ENCODE measurements around the gene NDUFS5.
"Not testable (repeated sequence)": the region's sequence is repeated elsewhere in the genome, so short reads cannot be mapped to it uniquely, and the experiment has no call there.

DNA sequence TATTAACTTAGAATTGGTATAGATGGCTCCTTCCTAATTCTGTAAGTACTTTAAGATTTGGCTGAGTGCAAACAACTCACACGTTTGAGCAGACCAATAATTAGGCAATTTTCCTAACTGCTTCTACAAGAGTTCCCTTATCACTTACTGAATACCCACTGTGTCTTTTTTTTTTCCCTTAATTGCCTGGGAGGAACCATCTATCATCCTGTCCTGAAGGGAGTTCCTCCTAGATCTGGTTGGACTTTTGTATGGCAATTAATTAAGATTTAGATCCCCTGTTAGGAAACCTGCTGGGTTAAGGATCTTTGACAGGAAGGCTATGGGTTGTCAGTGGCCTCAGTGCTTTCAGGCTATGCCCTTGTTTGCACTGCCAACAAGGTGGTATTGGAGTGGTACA, 46.8 kb upstream of the NDUFS5 start:
- TF ChIP-seq, protein P1, sequence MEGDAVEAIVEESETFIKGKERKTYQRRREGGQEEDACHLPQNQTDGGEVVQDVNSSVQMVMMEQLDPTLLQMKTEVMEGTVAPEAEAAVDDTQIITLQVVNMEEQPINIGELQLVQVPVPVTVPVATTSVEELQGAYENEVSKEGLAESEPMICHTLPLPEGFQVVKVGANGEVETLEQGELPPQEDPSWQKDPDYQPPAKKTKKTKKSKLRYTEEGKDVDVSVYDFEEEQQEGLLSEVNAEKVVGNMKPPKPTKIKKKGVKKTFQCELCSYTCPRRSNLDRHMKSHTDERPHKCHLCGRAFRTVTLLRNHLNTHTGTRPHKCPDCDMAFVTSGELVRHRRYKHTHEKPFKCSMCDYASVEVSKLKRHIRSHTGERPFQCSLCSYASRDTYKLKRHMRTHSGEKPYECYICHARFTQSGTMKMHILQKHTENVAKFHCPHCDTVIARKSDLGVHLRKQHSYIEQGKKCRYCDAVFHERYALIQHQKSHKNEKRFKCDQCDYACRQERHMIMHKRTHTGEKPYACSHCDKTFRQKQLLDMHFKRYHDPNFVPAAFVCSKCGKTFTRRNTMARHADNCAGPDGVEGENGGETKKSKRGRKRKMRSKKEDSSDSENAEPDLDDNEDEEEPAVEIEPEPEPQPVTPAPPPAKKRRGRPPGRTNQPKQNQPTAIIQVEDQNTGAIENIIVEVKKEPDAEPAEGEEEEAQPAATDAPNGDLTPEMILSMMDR (tag by site-specific recombination; IDR thresholded peaks at IDR 0.05) = not testable (repeated sequence)
- not testable (repeated sequence) for TF ChIP-seq ZNF677 (tag by site-specific recombination; IDR thresholded peaks at IDR 0.05); GLIS2 (tag by site-specific recombination; IDR thresholded peaks at IDR 0.05); SCRT1 (tag by site-specific recombination; IDR thresholded peaks at IDR 0.05; ENCODE audit: borderline replicate concordance)
- TF ChIP-seq, protein P2, sequence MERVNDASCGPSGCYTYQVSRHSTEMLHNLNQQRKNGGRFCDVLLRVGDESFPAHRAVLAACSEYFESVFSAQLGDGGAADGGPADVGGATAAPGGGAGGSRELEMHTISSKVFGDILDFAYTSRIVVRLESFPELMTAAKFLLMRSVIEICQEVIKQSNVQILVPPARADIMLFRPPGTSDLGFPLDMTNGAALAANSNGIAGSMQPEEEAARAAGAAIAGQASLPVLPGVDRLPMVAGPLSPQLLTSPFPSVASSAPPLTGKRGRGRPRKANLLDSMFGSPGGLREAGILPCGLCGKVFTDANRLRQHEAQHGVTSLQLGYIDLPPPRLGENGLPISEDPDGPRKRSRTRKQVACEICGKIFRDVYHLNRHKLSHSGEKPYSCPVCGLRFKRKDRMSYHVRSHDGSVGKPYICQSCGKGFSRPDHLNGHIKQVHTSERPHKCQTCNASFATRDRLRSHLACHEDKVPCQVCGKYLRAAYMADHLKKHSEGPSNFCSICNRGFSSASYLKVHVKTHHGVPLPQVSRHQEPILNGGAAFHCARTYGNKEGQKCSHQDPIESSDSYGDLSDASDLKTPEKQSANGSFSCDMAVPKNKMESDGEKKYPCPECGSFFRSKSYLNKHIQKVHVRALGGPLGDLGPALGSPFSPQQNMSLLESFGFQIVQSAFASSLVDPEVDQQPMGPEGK (tag by site-specific recombination; IDR thresholded peaks at IDR 0.05) = not testable (repeated sequence)
